Neural crest cell (in vitro differentiated cells): ENCODE measurements around the gene FBXO17. TPM values are rescaled to one million over a fixed set of nuclear protein-coding genes. Genes with fewer than 3 reads are reported as not detected.

ENCODE experiments used
- DNase-seq: peaks from one replicate; pipeline ENCODE4 v3.0.0; 2021; ENCODE audit warnings: low read depth, mixed read lengths, low spot score
- H3K27ac Mint-ChIP-seq: one replicate; pipeline ENCODE4 v1.8.0; 2021; ENCODE audit warnings: mild to moderate bottlenecking, mixed read lengths; ENCODE audit not compliant: unreplicated experiment
- H3K27me3 Mint-ChIP-seq: 2 replicates; pipeline ENCODE4 v1.8.0; 2021; ENCODE audit warnings: low read depth, mild to moderate bottlenecking, mixed read lengths
- H3K36me3 Mint-ChIP-seq: 2 replicates; pipeline ENCODE4 v1.8.0; 2021; ENCODE audit warnings: low read depth, mild to moderate bottlenecking, mixed read lengths
- H3K4me1 Mint-ChIP-seq: 2 replicates; pipeline ENCODE4 v1.8.0; 2021; ENCODE audit warnings: mixed read lengths
- H3K4me3 Mint-ChIP-seq: one replicate; pipeline ENCODE4 v1.8.0; 2021; ENCODE audit warnings: mild to moderate bottlenecking, mixed read lengths
- H3K9me3 Mint-ChIP-seq: 2 replicates; pipeline ENCODE4 v1.8.0; 2021; ENCODE audit warnings: mixed read lengths
- total RNA-seq: library from RNA; stranded (reverse); gene quantifications from 2 replicates; pipeline ENCODE4 v1.2.1, GENCODE V29; 2021
- TF ChIP-seq, protein P1 (sequence below): fragments of 200-600 bp; sonication (generic); conservative IDR thresholded peaks from 2 replicates; pipeline ENCODE4 v1.5.0; 2021; ENCODE audit warnings: antibody characterized with exemption, mild to moderate bottlenecking

Gene FBXO17
- total RNA-seq, 1 donor from 2014 or later, result 30.9 TPM

DNA sequence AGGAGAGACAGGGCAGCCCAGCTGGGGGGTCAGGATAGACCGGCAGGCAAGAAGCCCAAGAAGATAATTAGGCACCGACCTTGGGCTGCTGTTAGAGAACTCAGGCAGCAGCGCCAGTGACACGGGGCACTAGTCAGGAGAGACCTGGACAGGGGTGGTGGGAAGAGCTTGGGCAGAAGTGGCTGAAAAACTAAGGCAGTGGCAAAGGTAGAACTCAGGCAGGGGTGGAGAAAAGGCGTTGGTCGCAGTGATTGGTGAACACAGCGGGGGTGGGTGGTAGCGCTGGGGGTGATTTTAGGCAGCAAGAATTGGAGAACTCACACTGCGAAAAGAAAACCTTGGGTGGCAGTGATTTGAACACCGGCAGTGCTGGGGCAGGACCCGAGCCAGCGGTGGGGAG, 67.9 kb downstream of the FBXO17 start:
- Mint-ChIP-seq H3K36me3 (peaks cover 6% of the 10 kb centered on the region), H3K27ac (no peak overlapping the region), H3K4me1 (peaks cover 7% of the 10 kb centered on the region), H3K9me3 (no peaks in the 10 kb centered on the region), H3K4me3 (no peak overlapping the region), H3K27me3 (no peaks in the 10 kb centered on the region)
- TF ChIP-seq, protein P1, sequence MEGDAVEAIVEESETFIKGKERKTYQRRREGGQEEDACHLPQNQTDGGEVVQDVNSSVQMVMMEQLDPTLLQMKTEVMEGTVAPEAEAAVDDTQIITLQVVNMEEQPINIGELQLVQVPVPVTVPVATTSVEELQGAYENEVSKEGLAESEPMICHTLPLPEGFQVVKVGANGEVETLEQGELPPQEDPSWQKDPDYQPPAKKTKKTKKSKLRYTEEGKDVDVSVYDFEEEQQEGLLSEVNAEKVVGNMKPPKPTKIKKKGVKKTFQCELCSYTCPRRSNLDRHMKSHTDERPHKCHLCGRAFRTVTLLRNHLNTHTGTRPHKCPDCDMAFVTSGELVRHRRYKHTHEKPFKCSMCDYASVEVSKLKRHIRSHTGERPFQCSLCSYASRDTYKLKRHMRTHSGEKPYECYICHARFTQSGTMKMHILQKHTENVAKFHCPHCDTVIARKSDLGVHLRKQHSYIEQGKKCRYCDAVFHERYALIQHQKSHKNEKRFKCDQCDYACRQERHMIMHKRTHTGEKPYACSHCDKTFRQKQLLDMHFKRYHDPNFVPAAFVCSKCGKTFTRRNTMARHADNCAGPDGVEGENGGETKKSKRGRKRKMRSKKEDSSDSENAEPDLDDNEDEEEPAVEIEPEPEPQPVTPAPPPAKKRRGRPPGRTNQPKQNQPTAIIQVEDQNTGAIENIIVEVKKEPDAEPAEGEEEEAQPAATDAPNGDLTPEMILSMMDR, result no peak
- no peak for DNase-seq

GRCh38 chr19:38907227-38907626, 68.3 kb downstream of the FBXO17 start:
- TF ChIP-seq, protein P1, result no peak
- Mint-ChIP-seq H3K4me3 (no peak overlapping the region), H3K9me3 (no peaks in the 10 kb centered on the region), H3K4me1 (peaks cover 7% of the 10 kb centered on the region), H3K27ac (no peak overlapping the region), H3K36me3 (peaks cover 6% of the 10 kb centered on the region), H3K27me3 (no peaks in the 10 kb centered on the region)
- no peak for DNase-seq

DNA sequence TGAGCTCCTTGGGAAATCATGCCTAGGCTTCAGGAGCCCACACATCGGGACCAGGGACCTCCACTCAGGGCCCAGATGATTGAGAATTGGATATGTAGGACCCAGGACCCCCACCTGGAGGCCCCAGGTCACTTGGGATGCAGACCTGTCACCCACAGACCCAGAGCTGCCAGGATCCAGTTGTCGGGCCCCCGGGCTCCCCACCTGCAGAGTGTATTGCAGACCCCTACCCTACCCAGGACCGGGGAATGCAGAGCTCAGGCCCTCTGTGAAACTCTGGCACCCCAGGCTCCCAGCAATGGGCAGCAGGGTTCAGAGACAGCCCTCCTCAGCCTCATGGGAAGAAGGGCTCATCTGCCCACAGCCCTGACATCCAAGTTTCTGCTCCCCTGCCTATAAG, 69.9 kb downstream of the FBXO17 start:
- Mint-ChIP-seq H3K9me3 (no peaks in the 10 kb centered on the region), H3K27ac (no peak overlapping the region), H3K27me3 (no peaks in the 10 kb centered on the region), H3K4me3 (no peak overlapping the region), H3K36me3 (peaks cover 8% of the 10 kb centered on the region), H3K4me1 (peaks cover 11% of the 10 kb centered on the region)
- TF ChIP-seq, protein P1, result no peak
- no peak for DNase-seq

GRCh38 chr19:38904581-38905539, 70.7 kb downstream of the FBXO17 start:
- Mint-ChIP-seq H3K4me1 (peaks cover 17% of the 10 kb centered on the region), H3K27ac (peak overlapping the region; percentile 67), H3K27me3 (no peaks in the 10 kb centered on the region), H3K4me3 (peak overlapping the region; percentile 54), H3K36me3 (peaks cover 8% of the 10 kb centered on the region), H3K9me3 (no peaks in the 10 kb centered on the region)
- DNase-seq, result no peak
- TF ChIP-seq, protein P1, result no peak

- Mint-ChIP-seq H3K27ac (no peak overlapping the region), H3K9me3 (no peaks in the 10 kb centered on the region), H3K27me3 (no peaks in the 10 kb centered on the region), H3K4me1 (peaks cover 32% of the 10 kb centered on the region), H3K4me3 (peak overlapping the region; percentile 93), H3K36me3 (peaks cover 2% of the 10 kb centered on the region)
- no peak for DNase-seq
- TF ChIP-seq, protein P1, result no peak
Observed at GRCh38 chr19:38901683-38902082, 73.9 kb downstream of the FBXO17 start.
